Motor neuron (in vitro differentiated cells): Measurements from ENCODE around the gene SVOP. TPM values are rescaled to one million over a fixed set of nuclear protein-coding genes. Genes with fewer than 3 reads are reported as not detected.

Experiments used
- ATAC-seq, 8 experiments: fragments of 200-7000 bp; cut with Tn5 transposase; replicated peaks in 6 of 8; 2 replicates each; pipeline ENCODE4 v1.8.0; 2021; ENCODE audit warnings: mild to moderate bottlenecking in 8 of 8, moderate library complexity in 8 of 8
- H3K27ac ChIP-seq, 2 donors: fragments of 250-450 bp; sonication (Bioruptor Pico); 2 replicates each; pipeline ENCODE4 v1.9.0; 2021; ENCODE audit warnings: antibody characterized with exemption in 2 of 2, mild to moderate bottlenecking in 2 of 2, moderate library complexity in 1 of 2
- H3K4me1 ChIP-seq, 2 donors: fragments of 250-450 bp; sonication (Bioruptor Pico); replicated peaks in 1 of 2; 2 replicates each; pipeline ENCODE4 v1.6.1; 2021; ENCODE audit warnings: antibody characterized with exemption in 2 of 2, mild to moderate bottlenecking in 2 of 2, moderate library complexity in 1 of 2
- H3K4me3 ChIP-seq, 5 donors: fragments of 250-450 bp; sonication (Bioruptor Pico); 2 replicates each; pipeline ENCODE4 v1.9.0; 2021; ENCODE audit warnings: antibody characterized with exemption in 5 of 5, mild to moderate bottlenecking in 5 of 5, moderate library complexity in 4 of 5
- WGBS, 10 experiments: fragments of 450-650 bp; shearing (Covaris generic); methylation state at CpG; one replicate each; pipeline ENCODE4 v1.0.0; 2022; 5-methylcytosine and 5-hydroxymethylcytosine counted together
- in situ Hi-C, 9 experiments: fragments of 400-800 bp; cut with MboI; loops; one replicate each; pipeline ENCODE4 v1.15.0; 2021; ENCODE audit warnings: low sequenced_read_pairs in 9 of 9, low pct_unique_long_range_greater_than_20kb in 2 of 9; ENCODE audit not compliant: unreplicated experiment in 9 of 9
- total RNA-seq, 8 experiments: library from RNA; unstranded; fragments of 300-600 nt; gene quantifications; 2 replicates each; pipeline versions ENCODE4 v1.2.3 to v1.2.4, GENCODE V29; 2022

The SVOP gene
- total RNA-seq, 8 experiments from 2014 or later, result 0.05 to 18.9 (median 15.5) TPM; not detected in 1

- ATAC-seq, result no peak
- Histone ChIP-seq H3K4me3 (no peak overlapping the region), H3K27ac (no peak overlapping the region), H3K4me1 (no peaks in the 10 kb centered on the region)
- WGBS, 10 experiments, result 8 to 84% (median 63%) methylated on average over 1 to 7 of the region's 7 CpGs; no CpG with 5 or more reads in 1 of the 10 experiments
- in situ Hi-C loops, result no loop called here
Observed at GRCh38 chr12:108935159-108935763, 85.6 kb downstream of the SVOP start.

- ATAC-seq, result peak in 1 of 8 experiments; percentile 74
- H3K4me1 ChIP-seq, result no peaks in the 10 kb centered on the region
- no peak overlapping the region for H3K27ac ChIP-seq
- no peak overlapping the region for H3K4me3 ChIP-seq
- WGBS, 10 experiments, result 20 to 94% (median 83%) methylated on average over 1 to 5 of the region's 6 CpGs; no CpG with 5 or more reads in 2 of the 10 experiments
- in situ Hi-C loops, result no loop called here
Observed at GRCh38 chr12:108933949-108934348, 86.9 kb downstream of the SVOP start.

DNA sequence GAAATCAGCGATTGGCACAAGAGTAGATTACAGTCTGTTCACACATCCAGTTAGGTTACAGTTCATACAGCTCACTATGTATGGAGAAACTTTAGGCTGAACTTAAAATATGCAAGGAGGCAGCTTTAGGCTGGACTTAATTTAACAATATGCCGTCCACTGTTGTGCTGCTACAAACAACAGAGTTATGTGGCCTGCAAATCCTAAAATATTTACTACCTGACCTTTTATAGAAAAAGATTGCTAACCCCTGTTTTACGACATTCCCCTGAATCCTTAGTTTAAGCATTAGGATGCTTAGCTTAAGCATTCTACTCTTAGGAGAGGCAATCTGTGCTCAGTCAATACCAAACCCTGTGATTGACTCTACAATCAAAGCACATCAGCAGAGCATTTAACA, 90.1 kb downstream of the SVOP start:
- WGBS, 10 experiments, result 37 to 100% (median 80%) methylated on average over 1 to 3 of the region's 3 CpGs; no CpG with 5 or more reads in 1 of the 10 experiments
- no peak for ATAC-seq
- Histone ChIP-seq H3K4me3 (no peak overlapping the region), H3K4me1 (no peaks in the 10 kb centered on the region), H3K27ac (no peak overlapping the region)
- in situ Hi-C loops, result no loop called here

DNA sequence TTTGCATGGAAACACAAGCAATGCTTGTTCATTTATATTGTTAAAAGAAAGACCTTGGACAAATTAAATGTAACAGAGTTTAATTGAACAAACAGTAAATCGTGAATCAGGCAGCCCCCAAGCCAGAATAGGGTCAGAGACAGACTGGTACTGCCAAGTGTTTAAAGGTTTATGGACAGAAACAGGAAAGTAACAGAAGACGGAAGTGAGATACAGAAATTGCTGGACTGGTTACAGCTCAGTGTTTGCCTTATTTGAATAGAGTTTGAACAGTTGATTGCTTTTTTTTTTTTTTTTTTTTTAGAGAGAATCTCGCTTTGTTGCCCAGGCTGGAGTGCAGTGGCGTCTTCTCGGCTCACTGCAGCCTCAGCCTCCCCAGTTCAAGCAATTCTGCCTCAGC, 90.7 kb downstream of the SVOP start:
- no peak overlapping the region for H3K27ac ChIP-seq
- H3K4me1 ChIP-seq, result no peaks in the 10 kb centered on the region
- WGBS, 10 experiments, result 0 to 93% (median 73%) methylated on average over 1 to 5 of the region's 5 CpGs
- no peak for ATAC-seq
- no peak overlapping the region for H3K4me3 ChIP-seq
- in situ Hi-C loops, result no loop called here

DNA sequence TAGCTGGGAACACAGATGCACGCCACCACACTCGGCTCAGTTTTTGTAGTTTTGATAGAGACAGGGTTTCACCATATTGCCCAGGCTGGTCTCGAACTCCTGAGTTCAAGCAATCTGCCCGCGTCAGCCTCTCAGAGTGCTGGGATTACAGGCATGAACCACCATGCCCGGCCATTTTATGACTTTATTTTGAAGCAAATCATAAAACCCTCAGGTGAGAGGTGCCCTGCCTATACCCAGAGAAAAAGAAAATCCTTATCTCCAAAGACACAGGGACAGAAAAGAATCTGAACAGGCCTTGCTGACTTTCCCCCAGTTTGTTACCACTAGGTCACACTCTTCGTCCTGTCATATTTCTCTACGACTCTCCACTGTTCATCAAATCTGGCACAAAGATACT, 92.2 kb downstream of the SVOP start:
- in situ Hi-C loops, result no loop called here
- Histone ChIP-seq H3K27ac (no peak overlapping the region), H3K4me1 (no peaks in the 10 kb centered on the region), H3K4me3 (no peak overlapping the region)
- ATAC-seq, result no peak
- WGBS, 10 experiments, result 20 to 100% (median 60%) methylated on average over 1 to 8 of the region's 8 CpGs; no CpG with 5 or more reads in 1 of the 10 experiments

DNA sequence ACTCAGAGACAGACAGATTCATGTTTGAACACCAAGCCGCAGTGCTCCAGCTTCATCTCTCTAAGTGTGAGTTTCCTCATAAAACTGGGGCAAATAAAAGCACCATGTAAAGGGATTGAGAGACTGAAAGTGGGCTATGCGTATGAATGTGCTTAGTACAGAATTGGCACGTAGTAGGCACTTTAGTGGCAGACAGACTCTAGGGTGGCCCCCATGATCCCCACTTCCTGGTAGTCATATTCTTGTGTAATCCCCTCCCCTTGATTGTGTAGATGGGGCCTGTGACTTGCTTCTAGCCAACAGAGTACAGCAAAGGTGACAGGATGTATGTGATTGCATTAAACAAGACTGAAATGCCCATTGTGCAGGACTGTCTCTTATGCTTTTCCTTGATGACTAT, 98.0 kb downstream of the SVOP start:
- Histone ChIP-seq H3K4me3 (no peak overlapping the region), H3K4me1 (no peaks in the 10 kb centered on the region), H3K27ac (no peak overlapping the region)
- ATAC-seq, result no peak
- in situ Hi-C loops, result no loop called here
- WGBS, 10 experiments, result 33 to 100% (median 47%) methylated on average over 1 to 3 of the region's 3 CpGs; no CpG with 5 or more reads in 5 of the 10 experiments

GRCh38 chr12:108921946-108922345, 98.9 kb downstream of the SVOP start:
- Histone ChIP-seq H3K4me3 (no peak overlapping the region), H3K4me1 (no peaks in the 10 kb centered on the region), H3K27ac (no peak overlapping the region)
- in situ Hi-C loops, result no loop called here
- 13 to 80% (median 31%) methylated on average over 1 to 3 of the region's 3 CpGs; no CpG with 5 or more reads in 4 of the 10 experiments for WGBS, 10 experiments
- ATAC-seq, result no peak

- no peak for ATAC-seq
- WGBS, 10 experiments, result 0 to 100% (median 63%) methylated on average over 1 to 3 of the region's 3 CpGs; no CpG with 5 or more reads in 4 of the 10 experiments
- in situ Hi-C loops, result no loop called here
- no peak overlapping the region for H3K4me3 ChIP-seq
- H3K4me1 ChIP-seq, result no peaks in the 10 kb centered on the region
- H3K27ac ChIP-seq, result no peak overlapping the region
Observed at GRCh38 chr12:108918960-108919642, 101.8 kb downstream of the SVOP start.

DNA sequence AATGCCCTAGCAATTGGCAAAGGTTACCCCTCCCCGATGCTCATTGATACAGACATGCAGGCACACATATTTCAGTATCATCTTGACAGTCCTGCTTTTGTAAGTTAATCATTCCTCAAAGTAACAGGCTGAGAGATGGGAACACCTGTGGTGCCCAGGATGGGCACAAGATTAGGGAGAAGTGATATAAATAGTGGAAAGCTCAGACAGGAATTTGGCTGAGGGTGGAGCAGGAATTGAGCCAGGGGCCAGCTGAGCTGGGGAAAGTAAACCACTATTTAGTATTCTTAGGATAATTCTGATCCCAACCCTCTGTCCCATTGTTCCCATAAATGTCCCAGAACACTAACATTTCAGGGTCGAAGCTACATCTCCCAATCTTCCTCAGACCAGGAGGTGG, 102.7 kb downstream of the SVOP start:
- ATAC-seq, result no peak
- Histone ChIP-seq H3K27ac (no peak overlapping the region), H3K4me1 (no peaks in the 10 kb centered on the region), H3K4me3 (no peak overlapping the region)
- WGBS, 10 experiments, result 20 to 80% (median 56%) methylated on average over 1 to 2 of the region's 2 CpGs; no CpG with 5 or more reads in 2 of the 10 experiments
- in situ Hi-C loops, result no loop called here

DNA sequence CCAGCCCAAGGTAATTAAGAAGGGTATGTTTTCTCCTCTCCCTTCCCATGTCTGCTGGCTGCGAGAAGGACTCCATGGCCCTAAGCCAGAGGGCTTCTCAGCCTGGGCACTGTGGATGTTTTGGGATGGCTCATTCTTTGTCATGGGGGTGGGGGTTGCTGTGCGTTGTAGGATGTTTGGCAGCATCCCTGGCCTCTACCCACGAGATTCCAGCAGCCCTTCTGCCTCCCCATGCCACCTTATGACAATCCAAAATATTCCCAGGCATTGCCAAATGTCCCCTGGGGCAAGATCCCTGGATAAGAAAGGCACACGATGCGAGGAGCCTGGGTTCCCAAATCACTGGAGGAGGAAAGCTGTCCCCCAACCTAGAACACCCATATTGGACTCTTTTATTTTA, 104.5 kb downstream of the SVOP start:
- H3K27ac ChIP-seq, result no peak overlapping the region
- 0 to 78% (median 35%) methylated on average over 1 to 4 of the region's 5 CpGs; no CpG with 5 or more reads in 6 of the 10 experiments for WGBS, 10 experiments
- no peaks in the 10 kb centered on the region for H3K4me1 ChIP-seq
- in situ Hi-C loops, result no loop called here
- ATAC-seq, result no peak
- no peak overlapping the region for H3K4me3 ChIP-seq

DNA sequence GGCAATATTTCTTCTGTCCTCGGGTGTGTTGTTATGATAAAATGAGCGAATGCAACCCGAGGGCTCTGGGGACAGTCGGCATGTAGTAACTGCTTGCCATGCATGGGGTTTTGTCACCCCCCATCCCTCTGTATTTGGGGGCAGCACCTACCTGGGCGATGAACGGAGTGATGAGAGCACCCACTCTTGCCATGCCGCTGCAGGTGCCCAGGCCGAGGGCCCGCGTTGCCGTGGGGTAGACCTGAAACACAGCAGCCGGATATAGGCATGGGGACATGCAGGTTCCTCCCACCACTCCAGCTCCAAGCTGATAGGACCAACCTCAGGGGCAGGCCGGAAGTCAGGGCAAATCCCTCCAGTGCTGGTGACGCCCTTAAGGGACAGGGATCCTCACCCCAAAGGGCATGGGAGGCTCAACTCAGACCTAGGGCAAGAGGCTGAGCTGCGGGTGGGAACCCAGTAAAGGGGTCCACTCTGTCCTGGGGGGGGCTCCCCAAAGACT, 105.2 kb downstream of the SVOP start:
- in situ Hi-C loops, result no loop called here
- H3K4me1 ChIP-seq, result no peaks in the 10 kb centered on the region
- no peak for ATAC-seq
- 0 to 100% (median 73%) methylated on average over 1 to 8 of the region's 15 CpGs; no CpG with 5 or more reads in 4 of the 10 experiments for WGBS, 10 experiments
- no peak overlapping the region for H3K4me3 ChIP-seq
- no peak overlapping the region for H3K27ac ChIP-seq

GRCh38 chr12:108914121-108914531, 106.7 kb downstream of the SVOP start:
- Histone ChIP-seq H3K4me1 (no peaks in the 10 kb centered on the region), H3K27ac (no peak overlapping the region), H3K4me3 (no peak overlapping the region)
- no peak for ATAC-seq
- in situ Hi-C loops, result no loop called here
- WGBS, 10 experiments, result 0 to 78% (median 65%) methylated on average over 1 to 4 of the region's 4 CpGs

DNA sequence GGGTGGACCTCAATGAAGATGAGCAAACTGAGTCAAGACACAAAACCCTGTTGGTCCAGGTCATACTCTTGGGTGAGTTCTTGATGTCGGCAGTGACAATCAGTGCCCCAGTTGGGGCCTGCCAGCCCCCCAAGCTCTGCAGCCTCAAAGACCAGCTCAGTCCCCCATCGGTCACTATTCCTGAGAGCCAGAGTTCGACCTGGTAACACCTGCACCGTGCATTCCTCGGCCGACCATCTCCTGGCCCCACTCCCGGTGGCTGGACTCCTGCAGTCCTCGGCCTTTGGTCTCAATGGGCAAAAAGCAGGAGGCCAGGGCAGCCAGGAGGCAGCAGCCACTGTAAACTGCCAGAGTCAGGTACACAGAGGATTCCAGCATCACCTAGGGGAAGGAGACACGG, 108.5 kb downstream of the SVOP start:
- WGBS, 10 experiments, result 0 to 100% (median 90%) methylated on average over 1 to 7 of the region's 9 CpGs; no CpG with 5 or more reads in 5 of the 10 experiments
- in situ Hi-C loops, result no loop called here
- no peak overlapping the region for H3K27ac ChIP-seq
- H3K4me1 ChIP-seq, result no peaks in the 10 kb centered on the region
- no peak for ATAC-seq
- H3K4me3 ChIP-seq, result no peak overlapping the region
